ENCODE measurements around the gene RBM27. TPM values are rescaled to one million over a fixed set of nuclear protein-coding genes. Genes with fewer than 3 reads are reported as not detected.

RBM27 gene
- total RNA-seq (2014; rRNA removed; shearing (Covaris generic)) (19.4 and 20.9 TPM in 2 replicates), total RNA-seq (2022) (26.4 and 29.0 TPM in 2 replicates), Bru-seq, nascent RNA (percentile 96 among the genes with signal in this experiment), BruChase-seq, experiment 1, labeled RNA remaining after a 6-hour chase (percentile 97 among the genes with signal in this experiment), BruChase-seq, experiment 2, labeled RNA remaining after a 2-hour chase (percentile 100 among the genes with signal in this experiment)
- long read RNA-seq, full-length matches to known transcripts: 5 of 14 reads
- long read RNA-seq, partial matches to known transcripts: 4 of 14 reads
- long read RNA-seq, other reads (novel, unspliced or antisense): 5 of 14 reads

DNA sequence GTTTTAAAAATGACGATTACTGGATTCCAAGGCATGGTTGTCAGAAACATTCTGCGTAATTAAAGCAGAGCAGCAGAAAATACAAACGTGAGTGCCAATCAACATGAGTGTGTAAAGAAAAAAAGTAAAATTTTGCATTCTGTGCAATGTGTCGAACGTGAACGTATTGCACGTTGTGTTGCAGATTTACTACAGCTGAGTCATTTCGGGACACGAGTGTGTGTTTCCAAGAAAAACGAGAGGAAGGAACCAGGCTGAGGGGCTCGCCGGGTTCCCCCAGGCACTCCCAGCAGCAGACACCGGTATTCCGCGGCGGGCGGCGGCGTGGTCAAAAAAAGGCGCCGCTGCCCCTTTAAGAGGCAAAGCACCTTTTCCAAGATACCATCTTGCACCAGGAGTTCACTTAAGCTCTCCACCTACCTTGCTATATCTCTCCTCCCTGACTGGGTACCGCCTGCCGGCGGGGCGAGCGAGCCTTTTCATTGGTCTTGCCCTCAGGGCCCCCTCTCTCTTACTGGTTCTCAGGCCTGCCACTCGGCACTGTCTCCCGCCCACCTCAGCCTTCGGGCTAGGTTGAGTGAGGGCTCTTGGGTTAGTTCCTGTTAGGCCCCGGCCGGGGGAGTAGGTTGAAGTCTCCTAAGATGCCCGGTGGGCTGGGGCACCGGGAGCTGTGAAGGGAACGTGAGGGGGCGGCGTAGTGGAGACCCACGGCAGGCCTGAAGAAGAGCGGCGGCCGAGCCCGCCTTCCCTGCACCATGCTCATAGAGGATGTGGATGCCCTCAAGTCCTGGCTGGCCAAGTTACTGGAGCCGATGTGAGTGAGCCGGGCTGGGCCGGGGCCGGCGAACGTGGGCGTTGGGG lies at the start of gene RBM27:
Gene RBM27, plus strand, starts transcription at position 595 of the 861 bp plus-strand sequence. Its CDS starts 161 bp downstream, at position 756.
- H3K27ac ChIP-seq (ENCODE audit: low read depth, low read length, poor library complexity, severe bottlenecking): peak within 1 kb of the TSS; percentile 51
- CTCF ChIA-PET (ENCODE audit: unreplicated experiment): no interaction called here
- no peaks in the 10 kb centered on the region for H3K9me3 ChIP-seq (ENCODE audit: low read length)
- H3K4me3 ChIP-seq (ENCODE audit: low read depth, low read length, poor library complexity, severe bottlenecking): peak within 1 kb of the TSS; percentile 97
- no peaks in the 10 kb centered on the region for H3K9me2 ChIP-seq (ENCODE audit: insufficient read depth, low read length)
- H3K4me2 ChIP-seq (ENCODE audit: low read length): peak within 1 kb of the TSS; percentile 98
- peak; percentile 99 for DNase-seq (ENCODE audit: low spot score)
- H3K4me1 ChIP-seq (ENCODE audit: insufficient read depth, low read length, poor library complexity, severe bottlenecking): peaks cover 32% of the 10 kb centered on the region
- peaks cover 46% of the 10 kb centered on the region for H3K79me2 ChIP-seq (ENCODE audit: insufficient read depth, low read depth, low read length)
- H2AFZ ChIP-seq (ENCODE audit: low read length): peak within 1 kb of the TSS; percentile 98
- no peak for TF ChIP-seq EZH2phosphoT487 (IDR thresholded peaks at IDR 0.05; ENCODE audit: borderline replicate concordance, low read depth, low read length)
- TF ChIP-seq CTCF (conservative IDR thresholded peaks at IDR 0.05; ENCODE audit: low read length): no peak
- no TSS peak for BruUV-seq (replicated peaks)
- peaks cover 9% of the 10 kb centered on the region; the same call in 1 of the 2 replicates for H4K20me1 ChIP-seq (ENCODE audit: insufficient read depth, low read length)
- intact Hi-C loops (cut with micrococcal nuclease; ENCODE audit: unreplicated experiment): loop anchor here (2.0 kb wide), 1 partner anchor 20 kb away; the partner anchor contains the start of gene LARS1
- peaks cover 11% of the 10 kb centered on the region; the same call in 1 of the 2 replicates for H3K36me3 ChIP-seq (ENCODE audit: insufficient read depth, low read length)
- POLR2A ChIA-PET: interaction anchor here (0.7 to 1.7 kb wide), 8 partner anchors 10 to 76 kb away, joined by 3 to 19 read pairs (median 4); no protein-coding TSS in a partner anchor

GRCh38 chr5:146158255-146158654 lies 45.1 kb upstream of the RBM27 start:
- ChIA-PET CTCF (ENCODE audit: unreplicated experiment) (no interaction called here), POLR2A (no interaction called here)
- DNase-seq (ENCODE audit: low spot score): no peak
- Histone ChIP-seq H3K4me3 (ENCODE audit: low read depth, low read length, poor library complexity, severe bottlenecking) (no peak overlapping the region), H3K4me2 (ENCODE audit: low read length) (no peak overlapping the region), H3K36me3 (ENCODE audit: insufficient read depth, low read length) (peaks cover 97% of the 10 kb centered on the region), H3K79me2 (ENCODE audit: insufficient read depth, low read depth, low read length) (peaks cover 4% of the 10 kb centered on the region; the same call in 1 of the 2 replicates), H2AFZ (ENCODE audit: low read length) (no peak overlapping the region), H3K27ac (ENCODE audit: low read depth, low read length, poor library complexity, severe bottlenecking) (no peak overlapping the region), H4K20me1 (ENCODE audit: insufficient read depth, low read length) (no peaks in the 10 kb centered on the region), H3K9me2 (ENCODE audit: insufficient read depth, low read length) (no peaks in the 10 kb centered on the region), H3K9me3 (ENCODE audit: low read length) (no peaks in the 10 kb centered on the region), H3K4me1 (ENCODE audit: insufficient read depth, low read length, poor library complexity, severe bottlenecking) (no peaks in the 10 kb centered on the region)
- intact Hi-C loops (cut with micrococcal nuclease; ENCODE audit: unreplicated experiment): loop anchor here (5.0 kb wide), 2 partner anchors 41 to 109 kb away; no protein-coding TSS in a partner anchor
- BruUV-seq (replicated peaks): no TSS peak
- no peak for TF ChIP-seq CTCF (conservative IDR thresholded peaks at IDR 0.05; ENCODE audit: low read length)
- TF ChIP-seq EZH2phosphoT487 (IDR thresholded peaks at IDR 0.05; ENCODE audit: borderline replicate concordance, low read depth, low read length): no peak
